CD4-positive, alpha-beta T cell (primary cell): ENCODE measurements around the gene TMEM144. TPM values are rescaled to one million over a fixed set of nuclear protein-coding genes. Genes with fewer than 3 reads are reported as not detected.

Source experiments
- ATAC-seq: fragments of 200-7000 bp; cut with Tn5 transposase; one replicate; pipeline ENCODE4 v1.10.0; 2022; ENCODE audit warnings: mild to moderate bottlenecking; ENCODE audit not compliant: poor library complexity
- CTCF ChIA-PET: fragments of 350-600 bp; sonication (Branson Sonifier 250); formaldehyde crosslinking; loops from one replicate; lab custom pipeline; 2021; ENCODE audit warnings: antibody characterized with exemption, inconsistent platforms; lab: Charles Lee
- POLR2A ChIA-PET: fragments of 350-600 bp; sonication (Branson Sonifier 250); formaldehyde crosslinking; loops from one replicate; lab custom pipeline; 2021; ENCODE audit warnings: antibody characterized with exemption, inconsistent platforms; lab: Charles Lee
- DNase-seq, 14 experiments: peaks; one replicate each; pipeline ENCODE4 v3.0.0-alpha.2; 2013 to 2020; ENCODE audit warnings: mixed read lengths in 2 of 14
- H3K27ac ChIP-seq, 2 donors: one replicate each; pipeline versions ENCODE4 v1.5.1 to v1.7.0; 2013; ENCODE audit warnings: low read length in 2 of 2, low read depth in 1 of 2, mild to moderate bottlenecking in 1 of 2
- H3K27me3 ChIP-seq, 2 experiments: 1 replicate in 1 of 2; 2 replicates in 1 of 2; pipeline versions ENCODE4 v1.6.1 to v1.7.0; 2013; ENCODE audit warnings: low read length in 2 of 2, control low read depth in 1 of 2, mild to moderate bottlenecking in 1 of 2, moderate library complexity in 1 of 2; ENCODE audit not compliant: insufficient read depth in 2 of 2, control insufficient read depth in 1 of 2
- H3K36me3 ChIP-seq: one replicate; pipeline ENCODE4 v1.6.1; 2013; ENCODE audit warnings: low read length, control low read depth; ENCODE audit not compliant: insufficient read depth
- H3K4me1 ChIP-seq: one replicate; pipeline ENCODE4 v1.6.1; 2013; ENCODE audit warnings: low read length, control low read depth; ENCODE audit not compliant: insufficient read depth
- H3K4me3 ChIP-seq: one replicate; pipeline ENCODE4 v1.5.1; 2013; ENCODE audit warnings: mild to moderate bottlenecking, low read length, moderate library complexity
- H3K9me3 ChIP-seq, 2 experiments: 1 replicate in 1 of 2; 2 replicates in 1 of 2; pipeline versions ENCODE4 v1.6.1 to v1.7.0; 2013; ENCODE audit warnings: low read length in 2 of 2, mild to moderate bottlenecking in 2 of 2, control low read depth in 1 of 2, moderate library complexity in 1 of 2; ENCODE audit not compliant: control insufficient read depth in 1 of 2, insufficient read depth in 1 of 2
- H3K27ac Mint-ChIP-seq: one replicate; pipeline ENCODE4 v1.8.0; 2020; ENCODE audit warnings: mixed read lengths
- H3K27me3 Mint-ChIP-seq: one replicate; pipeline ENCODE4 v1.8.0; 2021; ENCODE audit warnings: mixed read lengths
- H3K36me3 Mint-ChIP-seq: one replicate; pipeline ENCODE4 v1.8.0; 2021; ENCODE audit warnings: low read depth, mixed read lengths
- H3K4me1 Mint-ChIP-seq: one replicate; pipeline ENCODE4 v1.8.0; 2021; ENCODE audit warnings: low read depth, mixed read lengths
- H3K4me3 Mint-ChIP-seq: one replicate; pipeline ENCODE4 v1.8.0; 2020; ENCODE audit warnings: mild to moderate bottlenecking, mixed read lengths
- H3K9me3 Mint-ChIP-seq: one replicate; pipeline ENCODE4 v1.8.0; 2020; ENCODE audit warnings: mixed read lengths
- CTCF ChIP-seq: fragments of 200-600 bp; IDR thresholded peaks from one replicate; pipeline ENCODE4 v1.8.0; 2022; ENCODE audit warnings: antibody characterized with exemption, mild to moderate bottlenecking
- intact Hi-C, 2 experiments: fragments of 100-400 bp; cut with DNase I in 1 of 2; cut with micrococcal nuclease in 1 of 2; formaldehyde crosslinking; loops; one replicate each; pipeline versions ENCODE4 v1.15.1 to v1.9.0; 2023 to 2025; cut with DNase I, micrococcal nuclease
- total RNA-seq, 174 experiments: library from RNA in 2 of 174; stranded (reverse) in 2 of 174; gene quantifications; one replicate each; pipeline ENCODE4 v1.2.3 and lab custom pipeline; 2021 to 2026

Gene TMEM144
- total RNA-seq, 2 experiments from 2014 or later: 0.45 TPM; not detected in 1

- Mint-ChIP-seq H3K36me3 (no peaks in the 10 kb centered on the region), H3K27me3 (peaks cover 24% of the 10 kb centered on the region), H3K27ac (no peak overlapping the region), H3K4me3 (no peak overlapping the region), H3K4me1 (peaks cover 10% of the 10 kb centered on the region), H3K9me3 (no peaks in the 10 kb centered on the region)
- ChIA-PET POLR2A (no interaction called here), CTCF (no interaction called here)
- DNase-seq (no peak), ATAC-seq (no peak)
- H3K27ac ChIP-seq: no peak overlapping the region
- intact Hi-C loops: loop anchor here (5.0 to 10.0 kb wide), 5 partner anchors 374 to 1202 kb away; no protein-coding TSS in a partner anchor
- H3K36me3 ChIP-seq: no peaks in the 10 kb centered on the region
- no peaks in the 10 kb centered on the region for H3K4me1 ChIP-seq
- H3K4me3 ChIP-seq: no peak overlapping the region
- no peak for TF ChIP-seq CTCF
- no peaks in the 10 kb centered on the region for H3K9me3 ChIP-seq
- no peaks in the 10 kb centered on the region for H3K27me3 ChIP-seq
Observed at GRCh38 chr4:158250321-158250720, 40.0 kb downstream of the TMEM144 start.

- Mint-ChIP-seq H3K4me3 (no peak overlapping the region), H3K36me3 (no peaks in the 10 kb centered on the region), H3K27ac (no peak overlapping the region), H3K4me1 (peaks cover 10% of the 10 kb centered on the region), H3K27me3 (peaks cover 24% of the 10 kb centered on the region), H3K9me3 (no peaks in the 10 kb centered on the region)
- no peak overlapping the region for H3K4me3 ChIP-seq
- H3K36me3 ChIP-seq: no peaks in the 10 kb centered on the region
- DNase-seq (peak in 9 of 14 experiments; percentile 5 to 61 (median 25)), ATAC-seq (peak; percentile 55)
- H3K27ac ChIP-seq: no peak overlapping the region
- peak; percentile 62 for TF ChIP-seq CTCF
- H3K4me1 ChIP-seq: no peaks in the 10 kb centered on the region
- POLR2A ChIA-PET: no interaction called here
- intact Hi-C loops: loop anchor here (2.0 to 10.0 kb wide), 6 partner anchors 371 to 1199 kb away; no protein-coding TSS in a partner anchor
- H3K9me3 ChIP-seq: no peaks in the 10 kb centered on the region
- no peaks in the 10 kb centered on the region for H3K27me3 ChIP-seq
- CTCF ChIA-PET: no interaction called here
Observed at GRCh38 chr4:158253350-158253980, 43.2 kb downstream of the TMEM144 start.

GRCh38 chr4:158254292-158254691, 44.0 kb downstream of the TMEM144 start:
- no peak for DNase-seq
- intact Hi-C loops: loop anchor here (5.0 to 10.0 kb wide), 5 partner anchors 371 to 1198 kb away; no protein-coding TSS in a partner anchor

More at GRCh38 chr4:158254292-158254691, 44.0 kb downstream of the TMEM144 start:
- no peak overlapping the region for H3K27ac ChIP-seq
- Mint-ChIP-seq H3K36me3 (no peaks in the 10 kb centered on the region), H3K4me1 (peaks cover 10% of the 10 kb centered on the region), H3K9me3 (no peaks in the 10 kb centered on the region), H3K27ac (no peak overlapping the region), H3K4me3 (no peak overlapping the region), H3K27me3 (peaks cover 24% of the 10 kb centered on the region)
- no peaks in the 10 kb centered on the region for H3K9me3 ChIP-seq
- no peak for TF ChIP-seq CTCF
- no peaks in the 10 kb centered on the region for H3K27me3 ChIP-seq
- no peaks in the 10 kb centered on the region for H3K36me3 ChIP-seq
- ChIA-PET CTCF (no interaction called here), POLR2A (no interaction called here)
- H3K4me3 ChIP-seq: no peak overlapping the region
- no peak for ATAC-seq
- no peaks in the 10 kb centered on the region for H3K4me1 ChIP-seq
